HG03025 (cell line): ENCODE measurements around the gene STS.

Experiments
- ATAC-seq: cut with Tn5 transposase; IDR thresholded peaks from one replicate; pipeline ENCODE4 v1.9.1; 2021; ENCODE audit warnings: mild to moderate bottlenecking, moderate library complexity; ENCODE audit not compliant: unreplicated experiment, low FRiP score

The STS gene

DNA sequence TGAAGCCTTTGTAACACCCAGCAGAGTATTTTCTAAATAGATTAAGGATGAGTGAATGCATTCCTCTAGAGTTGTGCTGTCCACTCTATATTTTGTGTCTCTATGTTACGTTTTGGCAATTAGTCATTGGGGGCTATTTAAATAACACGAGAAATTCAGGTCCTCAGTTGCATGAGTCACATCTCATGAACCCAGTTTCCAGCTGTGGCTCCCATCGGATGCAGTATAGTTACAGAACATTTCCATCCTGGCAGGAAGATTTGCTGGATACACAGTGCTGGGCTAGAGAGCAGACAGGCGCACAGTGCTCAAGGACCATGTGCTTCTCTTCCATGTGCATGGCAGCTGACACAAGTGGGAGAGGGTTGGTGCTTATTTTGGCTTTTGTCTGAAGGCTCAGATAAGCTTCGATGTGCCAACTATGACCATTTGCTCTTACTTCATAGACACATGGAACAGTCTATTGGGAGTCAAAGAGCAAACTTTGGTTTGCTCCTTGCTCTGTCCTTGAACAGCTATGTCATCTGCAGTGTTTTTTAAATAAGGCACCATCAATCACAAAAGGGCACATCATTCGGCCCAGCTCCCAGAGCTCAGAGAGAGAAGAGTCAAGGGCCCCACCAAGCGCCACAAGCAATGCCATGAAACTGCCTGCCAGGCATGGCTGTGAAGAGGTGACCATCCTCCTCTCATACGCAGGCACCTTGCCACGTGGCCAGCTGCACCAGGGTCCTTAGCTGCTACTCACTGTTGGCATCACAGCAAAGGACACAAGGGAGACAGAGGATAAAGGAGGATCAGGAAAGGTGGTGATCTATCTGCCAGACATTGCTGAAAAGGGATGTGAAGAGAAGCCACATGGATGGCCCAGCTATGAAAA, 8.1 kb upstream of the STS start:
- no peak for ATAC-seq

DNA sequence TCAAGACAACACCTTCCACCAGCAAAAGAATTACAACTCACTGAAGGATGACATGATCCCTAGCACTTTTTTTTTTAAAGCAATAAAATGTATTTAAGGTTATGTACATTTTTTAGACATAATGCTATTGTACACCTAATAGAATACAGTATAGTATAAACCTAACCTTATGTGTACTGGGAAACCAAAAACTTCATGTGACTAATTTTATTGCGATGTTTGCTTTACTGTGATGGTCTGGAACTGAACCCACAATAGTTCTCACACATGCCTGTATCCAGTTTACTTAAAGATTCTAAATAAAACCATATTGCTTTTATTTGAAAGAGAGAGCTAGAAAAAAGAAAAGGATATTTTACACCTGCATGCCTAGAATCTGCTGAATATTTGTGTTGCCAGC, 4.4 kb upstream of the STS start:
- no peak for ATAC-seq

DNA sequence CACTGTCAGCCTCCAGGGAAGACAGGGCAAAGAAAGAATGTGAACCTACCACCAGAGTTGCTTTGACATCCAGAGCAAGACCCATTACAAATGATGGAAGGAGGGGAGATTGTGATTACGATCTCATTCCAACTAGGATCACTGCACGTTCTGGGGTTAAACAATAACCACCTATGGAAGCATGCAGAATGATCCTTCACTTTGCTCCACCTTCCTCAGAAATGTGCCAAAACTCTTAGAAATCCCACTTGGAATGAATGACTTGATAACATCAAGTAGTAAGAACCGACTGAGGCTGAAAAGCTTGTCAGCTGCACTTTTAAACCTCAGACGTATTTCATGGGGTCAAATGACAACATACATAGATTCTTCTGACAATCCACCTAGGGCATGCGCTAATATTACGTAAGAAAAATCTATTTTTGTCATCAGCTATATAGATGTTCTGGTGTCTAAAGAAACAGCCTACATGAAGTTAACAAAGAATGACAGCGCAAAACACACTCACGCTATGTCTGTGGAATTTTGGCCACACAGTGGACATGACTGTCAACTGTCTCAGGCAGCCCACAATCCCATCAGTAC, 3.5 kb upstream of the STS start:
- ATAC-seq: no peak

DNA sequence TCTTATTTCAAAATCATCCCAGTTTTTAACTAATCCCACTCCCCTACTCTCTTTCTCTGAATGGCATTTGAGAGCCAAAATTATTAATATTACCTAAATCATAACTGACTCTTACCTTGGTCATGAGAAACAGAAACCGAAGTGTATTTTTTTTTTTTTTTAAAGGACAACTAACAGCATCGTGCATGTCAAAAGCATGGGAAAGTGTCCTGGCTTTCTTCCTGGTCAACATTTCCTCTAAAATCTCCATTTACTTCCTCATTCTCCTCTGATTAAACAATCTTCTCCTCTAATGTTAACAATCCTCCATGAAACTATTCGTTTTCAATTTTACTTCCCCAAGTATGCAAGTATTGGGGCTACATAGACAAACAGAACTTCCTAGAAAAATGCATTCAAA, 2.1 kb upstream of the STS start:
- no peak for ATAC-seq

DNA sequence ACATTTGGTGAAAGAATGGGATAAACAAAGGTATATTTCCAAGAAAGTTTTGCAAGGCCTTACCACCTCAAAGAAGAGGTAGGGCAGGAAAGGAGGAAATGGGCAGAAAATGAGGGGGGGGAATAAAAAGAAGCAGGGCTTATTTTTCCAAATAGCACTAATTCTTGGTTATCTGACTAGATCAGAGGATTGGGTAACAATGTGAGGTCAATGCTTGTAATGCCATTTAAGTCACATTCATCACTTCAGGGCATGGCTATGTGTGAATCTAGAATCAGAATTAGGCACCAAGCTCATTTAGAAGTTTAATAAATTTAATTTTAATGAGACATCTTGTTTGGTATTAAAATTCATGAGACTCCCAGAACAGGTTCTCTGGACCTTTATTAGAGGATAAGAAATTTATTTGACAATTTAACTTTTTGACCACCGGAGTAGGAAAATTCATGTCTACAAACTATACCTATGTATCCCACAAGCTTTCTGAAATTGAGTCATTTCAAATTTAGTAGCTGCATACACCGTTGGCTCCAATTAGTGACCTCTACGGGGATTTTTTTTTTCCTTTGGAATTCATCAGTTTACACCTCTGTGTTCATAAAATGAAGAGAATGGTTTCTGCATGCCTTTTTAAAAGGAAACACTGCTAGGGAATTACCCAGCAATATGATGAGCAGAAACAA, 1.4 kb upstream of the STS start:
- ATAC-seq: no peak

DNA sequence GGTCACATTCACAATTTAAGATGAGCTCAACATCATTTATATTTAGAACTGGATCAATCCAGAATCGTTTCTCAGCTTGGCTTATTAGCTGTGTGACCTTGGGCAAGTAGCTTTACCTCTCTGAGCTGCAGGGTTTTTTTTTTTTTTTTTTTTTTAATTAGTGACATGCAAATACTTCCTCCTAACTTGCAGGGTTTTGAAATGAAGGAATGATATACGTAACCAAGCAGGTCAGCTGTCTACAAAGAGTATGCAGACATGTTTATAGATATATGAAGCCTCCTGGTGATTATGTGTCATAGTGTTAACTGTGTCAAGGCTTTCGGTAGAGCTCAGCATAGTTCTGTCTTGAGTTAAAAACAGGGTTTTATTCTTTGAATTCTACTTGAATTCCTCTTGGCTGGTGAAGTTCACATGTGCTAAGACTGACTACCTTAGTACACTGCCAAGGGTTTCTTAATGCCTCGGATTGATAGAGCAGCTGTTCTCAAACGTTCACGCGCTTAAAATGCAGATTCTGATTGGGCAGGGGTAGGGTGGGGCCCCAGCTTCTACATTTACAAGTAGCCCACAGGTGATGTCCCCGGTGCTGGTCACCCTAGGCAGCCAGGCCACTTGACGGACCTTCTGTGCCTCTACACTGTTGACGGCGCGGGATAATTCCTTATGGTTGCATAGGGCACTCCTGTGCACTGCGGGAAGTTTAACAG, 654 bp upstream of the STS start:
- ATAC-seq: peak; percentile 8

DNA sequence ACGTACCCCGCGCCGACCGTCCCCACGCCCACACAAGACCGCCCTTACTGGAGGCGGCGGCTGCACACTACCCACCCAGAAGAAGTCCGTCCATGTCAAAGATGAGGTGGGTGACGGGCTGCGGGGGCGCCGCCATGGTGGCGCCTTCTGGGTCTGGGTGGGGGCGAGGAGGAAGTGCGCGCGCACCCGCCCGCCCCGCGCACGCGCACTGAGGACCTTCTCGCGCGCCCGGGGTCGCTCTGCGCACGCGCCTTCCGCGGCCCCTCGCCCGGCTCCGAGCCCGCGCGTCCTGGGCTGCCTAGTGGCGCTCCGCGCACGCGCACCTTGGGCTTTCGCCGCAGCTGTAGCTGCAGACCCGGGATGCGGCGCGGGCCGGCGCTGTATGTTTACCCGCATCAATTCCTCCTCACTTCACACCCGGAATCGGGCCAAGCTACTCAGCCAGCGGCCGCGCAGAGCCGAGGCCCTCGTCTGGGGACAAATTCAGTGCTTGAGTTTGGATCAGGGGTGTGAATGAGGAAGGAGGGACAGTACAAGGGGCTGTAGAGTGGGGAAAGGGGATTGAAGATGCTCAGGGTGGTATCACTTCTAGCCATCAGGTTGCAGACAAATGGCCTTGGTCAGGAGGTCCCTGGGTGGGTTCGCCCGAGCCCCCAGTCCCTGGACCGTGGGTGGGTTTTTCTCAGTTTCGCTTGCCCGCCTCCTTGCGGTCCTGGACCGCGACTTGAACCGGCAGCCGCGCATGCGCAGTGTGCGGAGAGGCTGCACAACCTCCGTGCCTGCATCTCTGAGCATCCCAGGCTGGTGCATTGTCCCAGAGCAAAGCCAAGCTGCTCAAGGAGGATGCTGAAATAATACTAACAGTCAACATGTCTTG, 704 bp downstream of the STS start, which contains the start of gene PUDP:
TSS of gene PUDP (minus strand) at position 176 of the 877 bp plus-strand sequence. CDS start at position 136, 40 bp downstream.
- ATAC-seq: peak; percentile 81

DNA sequence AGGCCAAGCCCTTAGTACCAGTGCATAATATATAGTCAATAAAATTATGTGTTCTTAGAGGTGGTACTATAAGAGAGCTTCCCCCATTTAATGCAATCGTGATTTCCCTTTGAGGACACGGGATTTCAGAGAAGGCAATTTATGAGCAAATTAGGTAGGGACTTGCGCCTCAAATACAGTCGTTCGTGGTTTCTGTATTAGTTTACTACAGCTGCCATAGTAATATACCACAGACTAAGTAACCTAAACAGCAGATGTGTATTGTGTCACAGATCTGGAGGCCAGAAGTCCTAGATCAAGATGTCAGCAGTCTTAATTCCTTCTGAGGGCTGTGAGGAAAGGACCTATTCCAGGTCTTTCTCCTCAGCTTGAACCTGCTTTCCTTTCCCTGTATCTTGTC, 1.9 kb downstream of the STS start:
- no peak for ATAC-seq

DNA sequence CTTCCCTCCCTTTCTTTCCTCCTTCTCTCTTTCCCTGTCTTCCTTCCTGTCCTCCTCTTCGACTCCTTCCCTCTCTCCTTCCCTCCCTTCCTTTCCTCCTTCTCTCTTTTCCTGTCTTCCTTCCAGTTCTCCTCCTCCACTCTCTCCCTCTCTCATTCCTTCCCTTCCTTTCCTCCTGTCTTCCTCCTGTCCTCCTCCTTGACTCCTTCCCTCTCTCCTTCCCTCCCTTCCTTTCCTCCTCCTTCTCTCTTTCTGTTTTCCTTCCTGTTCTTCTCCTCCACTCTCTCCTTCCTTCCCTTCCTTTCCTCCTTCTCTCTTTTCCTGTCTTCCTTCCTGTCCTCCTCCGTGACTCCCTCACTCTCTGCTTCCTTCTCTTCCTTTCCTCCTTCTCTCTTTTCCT, 5.7 kb downstream of the STS start:
- no peak for ATAC-seq

DNA sequence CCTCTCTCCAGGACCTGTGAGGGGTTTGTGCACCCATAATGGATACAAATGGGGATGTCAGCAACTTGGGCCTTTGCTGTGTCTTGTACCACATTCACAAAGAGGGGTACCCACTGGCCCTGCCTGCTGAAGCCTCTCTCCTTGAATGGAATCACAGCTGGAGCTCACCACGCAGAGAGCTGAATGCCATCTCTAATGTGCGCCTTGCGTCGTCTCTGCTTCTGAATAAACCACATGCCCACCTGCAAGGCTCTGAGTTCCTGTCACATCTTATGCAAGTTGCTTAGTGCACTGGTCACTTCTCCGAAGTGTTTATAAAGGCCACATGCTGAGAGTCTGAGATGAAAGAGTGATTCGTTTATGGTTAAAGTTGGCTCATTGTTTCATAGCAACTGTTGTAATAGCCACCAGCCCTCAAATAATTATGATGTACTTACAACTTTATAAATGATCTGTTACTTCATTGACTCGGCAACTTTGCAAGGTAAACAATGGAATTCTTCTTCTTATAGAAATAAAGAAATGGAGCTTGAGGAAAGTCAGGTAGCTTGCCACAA, 6.6 kb downstream of the STS start:
- ATAC-seq: no peak

DNA sequence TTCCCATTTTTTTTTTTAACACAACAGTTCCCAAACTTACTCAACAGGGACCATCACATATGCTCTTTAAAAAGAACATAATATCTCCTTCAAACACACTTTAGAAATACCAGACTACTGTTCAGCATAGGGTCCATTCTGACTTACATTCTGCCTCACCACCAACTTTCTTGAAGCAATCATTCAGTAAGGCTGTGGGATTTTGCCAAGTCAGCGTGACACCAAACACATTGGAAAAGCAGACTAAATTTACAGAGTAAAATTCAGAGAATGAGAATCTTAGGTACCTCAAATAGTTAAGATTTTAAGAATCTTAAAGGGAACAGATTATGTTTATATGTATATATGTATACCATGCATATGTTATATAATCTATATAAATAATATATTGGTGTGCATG, 7.7 kb downstream of the STS start:
- no peak for ATAC-seq

DNA sequence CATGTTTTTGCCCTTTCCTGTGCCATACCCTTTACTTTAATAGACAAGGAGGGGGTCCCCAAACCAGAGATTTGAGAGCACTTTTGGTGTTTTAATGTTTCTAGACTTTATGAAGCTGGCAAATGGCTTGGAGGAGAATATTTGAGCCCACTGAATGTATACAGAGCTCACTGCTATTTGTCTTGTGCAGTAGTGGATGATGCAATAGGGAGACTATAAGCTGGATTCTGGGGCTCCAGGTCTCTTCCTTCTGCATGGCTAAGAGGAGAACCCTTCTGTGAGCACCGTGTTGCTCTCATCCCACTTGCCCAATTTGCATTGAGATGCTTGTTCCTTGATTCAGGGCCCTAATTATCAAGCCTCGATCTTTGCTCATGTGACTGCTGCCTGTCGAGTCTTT, 9.4 kb downstream of the STS start:
- ATAC-seq: no peak

DNA sequence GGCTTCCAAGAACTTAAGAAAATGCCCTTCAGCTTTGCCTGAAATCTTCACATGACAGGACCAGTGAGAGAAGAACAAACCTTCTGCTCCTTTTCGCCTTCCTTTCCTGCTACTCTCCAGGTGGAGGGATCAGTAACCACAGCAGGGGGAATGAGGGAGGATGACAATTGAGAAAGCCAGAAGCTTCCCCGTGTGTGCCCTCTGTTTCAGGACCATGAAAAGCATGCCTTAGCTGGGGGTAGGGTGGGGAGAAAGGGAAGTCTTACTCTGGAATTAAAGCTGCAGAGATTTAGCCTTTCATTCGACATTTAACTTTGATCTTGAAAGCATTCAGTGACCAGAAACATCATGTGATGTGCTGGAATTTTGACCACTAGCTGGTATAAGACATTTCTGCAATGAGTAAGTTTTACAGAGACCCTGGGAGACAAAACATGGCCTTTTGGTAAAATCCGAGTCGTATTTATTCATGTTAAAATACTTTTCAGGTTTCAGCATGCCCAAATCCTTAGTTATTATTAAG, 11.0 kb downstream of the STS start:
- ATAC-seq: no peak

DNA sequence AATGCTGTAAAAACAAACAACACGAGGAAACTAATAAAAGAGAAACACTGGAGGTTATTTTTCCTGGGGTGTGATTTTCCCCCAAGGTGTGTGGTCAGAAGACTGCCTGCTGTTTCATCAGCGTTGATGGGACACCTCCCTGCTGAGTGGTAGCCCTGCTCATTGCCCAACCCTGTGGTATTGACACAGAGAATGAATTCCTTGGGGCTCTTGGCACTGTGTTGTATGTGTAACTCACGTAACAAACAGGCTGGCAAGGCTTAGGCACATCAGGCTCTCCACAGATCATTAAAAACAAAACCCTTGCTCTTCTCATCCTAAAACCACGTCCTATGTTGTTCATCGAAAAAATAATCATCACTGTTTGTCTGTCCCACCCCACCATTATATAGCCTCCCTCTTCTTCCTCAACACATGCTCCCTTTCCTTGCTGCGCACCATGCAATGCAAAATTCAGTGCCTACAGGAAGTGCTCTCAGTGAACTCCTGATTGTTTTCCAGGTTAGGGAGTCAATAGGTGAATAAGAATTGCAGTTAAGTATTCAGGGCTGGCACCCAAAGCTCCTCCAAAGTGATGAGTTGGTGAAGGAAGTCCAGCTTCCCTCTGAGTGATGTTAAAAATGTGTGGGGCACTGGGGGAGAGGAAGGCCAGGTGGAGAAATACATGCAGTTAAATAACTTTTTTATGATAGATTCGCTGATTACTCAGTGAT, 11.8 kb downstream of the STS start:
- ATAC-seq: no peak

DNA sequence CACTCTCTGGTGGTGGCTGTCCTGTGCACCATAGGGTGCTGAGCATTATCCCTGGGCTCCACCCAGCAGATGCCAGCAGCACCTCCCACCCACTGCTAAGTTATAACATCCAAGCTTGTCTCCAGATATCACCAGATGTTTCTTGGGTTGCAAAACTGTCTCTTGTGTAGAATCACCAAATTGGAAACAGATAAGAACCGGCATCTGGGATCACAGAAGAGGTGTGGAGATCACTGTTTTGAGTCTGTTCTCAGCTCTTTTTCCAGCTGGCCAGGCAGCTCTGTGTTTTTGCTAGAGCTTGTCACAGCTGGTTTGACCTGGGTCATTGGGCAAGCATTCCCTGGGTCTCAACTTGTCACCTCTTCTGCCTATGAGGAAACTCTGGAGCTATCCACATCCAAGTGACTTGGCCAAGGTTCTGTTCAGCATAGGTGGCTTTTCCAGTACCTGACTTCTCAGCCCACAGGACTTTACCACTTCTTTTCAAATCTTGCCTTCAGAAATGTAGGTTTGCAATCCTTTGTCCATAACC, 15.7 kb downstream of the STS start:
- no peak for ATAC-seq

DNA sequence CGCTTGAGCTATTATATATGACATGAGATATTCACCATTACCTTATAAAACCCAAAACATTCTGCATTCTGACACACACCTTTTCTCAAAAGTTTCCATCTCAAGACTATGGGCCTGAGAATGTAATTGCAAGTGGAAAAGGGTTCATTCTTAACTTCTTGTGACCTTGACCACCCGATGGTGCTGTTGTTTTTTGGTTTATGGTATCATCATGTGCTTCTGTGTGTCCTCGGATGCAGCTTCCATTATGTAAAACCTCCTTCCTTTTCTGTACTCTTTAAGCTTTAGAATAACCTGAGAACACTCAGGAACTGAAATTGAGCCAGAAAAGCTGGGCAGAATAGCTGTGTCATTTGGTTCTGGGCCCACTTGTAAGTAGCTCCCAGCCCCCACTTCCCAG, 16.7 kb downstream of the STS start:
- no peak for ATAC-seq

DNA sequence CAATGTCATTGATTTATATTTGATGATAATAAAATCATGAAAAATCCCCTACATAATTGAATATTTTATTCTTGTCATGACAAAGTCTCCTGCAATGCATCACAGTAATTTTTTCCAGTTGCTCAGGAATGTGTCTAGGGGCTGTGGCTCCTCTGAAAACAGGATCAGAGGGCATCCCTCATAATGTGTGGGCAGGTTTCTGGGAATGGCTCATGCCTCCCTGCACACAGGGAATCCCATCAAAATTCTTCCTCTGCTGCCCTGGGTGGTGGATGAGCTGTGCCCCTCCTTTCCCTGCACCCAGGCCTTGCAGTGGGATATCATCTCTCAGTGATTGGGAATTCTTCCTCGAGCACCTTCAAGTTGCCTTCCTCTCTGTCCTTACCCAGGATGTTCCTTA, 20.9 kb downstream of the STS start:
- no peak for ATAC-seq

DNA sequence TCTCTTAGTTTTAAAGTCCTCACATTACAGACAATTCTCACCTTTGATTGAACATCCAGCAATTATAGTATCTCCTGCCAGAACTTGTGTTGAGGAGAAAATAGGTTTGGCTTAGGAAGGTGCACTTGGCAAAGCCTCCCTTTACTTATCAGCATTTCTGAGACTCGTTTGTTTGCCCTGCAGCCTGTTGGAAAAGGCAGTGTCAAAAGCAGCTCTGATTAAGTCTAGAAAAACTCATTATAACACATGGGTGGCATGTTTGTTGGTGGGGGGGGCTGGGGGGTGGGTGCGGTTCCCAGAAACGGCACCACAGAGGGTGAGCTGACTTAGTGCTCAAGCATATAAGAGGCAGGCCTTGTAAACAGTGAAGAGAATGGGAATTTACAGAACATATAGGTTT, 22.1 kb downstream of the STS start:
- no peak for ATAC-seq

DNA sequence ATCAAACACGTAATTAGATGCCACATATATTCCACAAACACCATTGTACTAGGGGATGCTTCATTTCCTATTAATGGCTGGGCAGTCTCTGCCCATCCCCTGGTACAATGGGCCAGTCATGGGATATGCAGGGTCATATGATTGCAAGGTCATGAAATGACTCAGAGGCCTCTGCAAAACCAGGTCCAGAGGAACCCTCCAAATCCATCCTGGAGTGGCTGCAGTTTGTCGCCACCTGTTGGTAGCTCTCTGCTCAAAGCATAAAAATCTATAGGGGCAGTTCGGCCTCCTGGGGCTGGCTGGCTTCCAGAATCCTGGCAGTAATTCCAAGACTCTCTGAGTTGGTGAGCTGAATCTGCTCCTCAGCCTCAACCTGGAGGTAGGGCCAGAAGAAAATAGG, 23.4 kb downstream of the STS start:
- ATAC-seq: no peak
